ENCODE measurements around the gene KCNIP1.

KCNIP1 gene

GRCh38 chr5:170528976-170529375, 25.2 kb downstream of the KCNIP1 start:
- Mint-ChIP-seq H3K4me3 (no peak overlapping the region), H3K4me1 (ENCODE audit: low read depth) (no peaks in the 10 kb centered on the region), H3K27ac (no peak overlapping the region), H3K9me3 (no peaks in the 10 kb centered on the region), H3K36me3 (ENCODE audit: low read depth) (no peaks in the 10 kb centered on the region), H3K27me3 (ENCODE audit: low read depth) (no peaks in the 10 kb centered on the region)

GRCh38 chr5:170532935-170533334, 29.1 kb downstream of the KCNIP1 start:
- Mint-ChIP-seq H3K27me3 (ENCODE audit: low read depth) (peaks cover 5% of the 10 kb centered on the region), H3K36me3 (ENCODE audit: low read depth) (no peaks in the 10 kb centered on the region), H3K9me3 (no peaks in the 10 kb centered on the region), H3K27ac (no peak overlapping the region), H3K4me3 (no peak overlapping the region), H3K4me1 (ENCODE audit: low read depth) (no peaks in the 10 kb centered on the region)

DNA sequence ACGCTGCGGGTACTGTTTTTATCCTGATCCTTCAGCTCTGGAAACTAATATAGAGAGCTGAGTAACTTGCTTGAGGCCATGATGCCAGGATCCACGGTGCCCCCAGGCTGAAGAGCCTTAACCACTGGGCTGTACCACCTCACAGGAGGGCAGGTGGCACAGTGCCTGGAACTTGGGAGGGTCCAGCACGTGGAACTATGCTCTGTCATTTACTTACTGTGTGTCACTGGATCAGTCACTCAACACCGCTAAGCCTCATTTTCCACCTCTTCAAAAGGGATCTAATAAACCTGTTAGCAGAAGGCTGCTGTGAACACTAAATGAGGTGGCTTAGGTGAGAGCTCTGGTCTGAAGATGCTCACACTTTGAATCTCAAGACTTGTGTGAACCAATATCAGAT, 29.6 kb downstream of the KCNIP1 start:
- Mint-ChIP-seq H3K27ac (no peak overlapping the region), H3K9me3 (no peaks in the 10 kb centered on the region), H3K4me1 (ENCODE audit: low read depth) (no peaks in the 10 kb centered on the region), H3K27me3 (ENCODE audit: low read depth) (peaks cover 5% of the 10 kb centered on the region), H3K4me3 (no peak overlapping the region), H3K36me3 (ENCODE audit: low read depth) (no peaks in the 10 kb centered on the region)

DNA sequence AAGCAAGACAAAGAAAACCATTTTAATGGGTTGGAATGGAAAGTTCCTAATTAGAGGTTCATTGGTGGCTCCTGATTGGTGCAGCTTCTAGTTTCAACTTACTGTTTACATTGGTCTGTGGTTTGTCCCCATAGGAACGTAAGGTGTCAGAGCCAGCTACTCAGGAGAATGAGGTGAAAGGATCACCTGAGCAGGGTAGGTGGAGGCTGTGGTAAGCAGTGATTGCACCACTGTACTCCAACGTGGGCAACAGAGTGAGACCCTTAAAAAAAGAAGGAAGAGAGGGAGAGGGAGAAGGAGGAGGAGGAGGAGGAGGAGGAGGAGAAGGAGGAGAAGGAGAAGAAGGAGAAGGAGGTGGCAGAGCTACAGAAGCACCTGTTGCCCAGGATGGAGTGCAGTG, 30.4 kb downstream of the KCNIP1 start:
- H3K9me3 Mint-ChIP-seq, result no peaks in the 10 kb centered on the region

GRCh38 chr5:170534941-170535340, 31.1 kb downstream of the KCNIP1 start:
- Mint-ChIP-seq H3K27ac (no peak overlapping the region), H3K36me3 (ENCODE audit: low read depth) (no peaks in the 10 kb centered on the region), H3K9me3 (no peaks in the 10 kb centered on the region), H3K27me3 (ENCODE audit: low read depth) (peaks cover 5% of the 10 kb centered on the region), H3K4me1 (ENCODE audit: low read depth) (no peaks in the 10 kb centered on the region), H3K4me3 (no peak overlapping the region)

More for the DNA sequence above, 30.4 kb downstream of the KCNIP1 start:
- H3K27ac Mint-ChIP-seq, result no peak overlapping the region
- no peaks in the 10 kb centered on the region for H3K36me3 Mint-ChIP-seq (ENCODE audit: low read depth)
- H3K27me3 Mint-ChIP-seq (ENCODE audit: low read depth), result peaks cover 5% of the 10 kb centered on the region
- no peaks in the 10 kb centered on the region for H3K4me1 Mint-ChIP-seq (ENCODE audit: low read depth)
- H3K4me3 Mint-ChIP-seq, result no peak overlapping the region

DNA sequence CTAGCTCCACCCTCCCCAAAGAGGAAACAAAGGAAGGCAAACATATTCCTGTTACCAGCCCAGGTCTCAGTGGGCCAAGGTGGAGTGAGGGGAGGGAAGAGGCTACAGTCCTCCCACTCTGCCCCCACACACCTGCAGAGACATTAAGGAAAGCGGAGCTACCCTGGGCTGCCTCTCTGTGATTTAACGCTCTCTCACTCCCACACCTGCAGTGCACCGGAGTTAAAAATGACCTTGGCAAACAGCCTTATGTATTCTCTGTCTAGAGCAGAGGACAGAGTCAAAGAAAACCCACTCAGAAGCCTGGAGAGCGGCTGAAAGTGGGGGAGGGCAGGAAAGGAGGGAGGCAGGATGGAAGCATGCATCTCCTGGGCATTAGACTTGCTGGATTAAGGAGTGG, 32.7 kb downstream of the KCNIP1 start:
- Mint-ChIP-seq H3K36me3 (ENCODE audit: low read depth) (no peaks in the 10 kb centered on the region), H3K27me3 (ENCODE audit: low read depth) (peaks cover 5% of the 10 kb centered on the region), H3K27ac (no peak overlapping the region), H3K4me1 (ENCODE audit: low read depth) (no peaks in the 10 kb centered on the region), H3K4me3 (no peak overlapping the region), H3K9me3 (no peaks in the 10 kb centered on the region)

GRCh38 chr5:170537451-170538095, 33.8 kb downstream of the KCNIP1 start:
- peaks cover 5% of the 10 kb centered on the region for H3K27me3 Mint-ChIP-seq (ENCODE audit: low read depth)
- H3K9me3 Mint-ChIP-seq, result no peaks in the 10 kb centered on the region
- H3K4me1 Mint-ChIP-seq (ENCODE audit: low read depth), result no peaks in the 10 kb centered on the region
- no peak overlapping the region for H3K27ac Mint-ChIP-seq
- no peaks in the 10 kb centered on the region for H3K36me3 Mint-ChIP-seq (ENCODE audit: low read depth)
- H3K4me3 Mint-ChIP-seq, result no peak overlapping the region

- no peak overlapping the region for H3K4me3 Mint-ChIP-seq
- no peaks in the 10 kb centered on the region for H3K36me3 Mint-ChIP-seq (ENCODE audit: low read depth)
- H3K9me3 Mint-ChIP-seq, result no peaks in the 10 kb centered on the region
- no peak overlapping the region for H3K27ac Mint-ChIP-seq
- H3K27me3 Mint-ChIP-seq (ENCODE audit: low read depth), result peaks cover 5% of the 10 kb centered on the region
- no peaks in the 10 kb centered on the region for H3K4me1 Mint-ChIP-seq (ENCODE audit: low read depth)
These were observed 34.3 kb downstream of the KCNIP1 start for GRCh38 chr5:170538096-170538465.

DNA sequence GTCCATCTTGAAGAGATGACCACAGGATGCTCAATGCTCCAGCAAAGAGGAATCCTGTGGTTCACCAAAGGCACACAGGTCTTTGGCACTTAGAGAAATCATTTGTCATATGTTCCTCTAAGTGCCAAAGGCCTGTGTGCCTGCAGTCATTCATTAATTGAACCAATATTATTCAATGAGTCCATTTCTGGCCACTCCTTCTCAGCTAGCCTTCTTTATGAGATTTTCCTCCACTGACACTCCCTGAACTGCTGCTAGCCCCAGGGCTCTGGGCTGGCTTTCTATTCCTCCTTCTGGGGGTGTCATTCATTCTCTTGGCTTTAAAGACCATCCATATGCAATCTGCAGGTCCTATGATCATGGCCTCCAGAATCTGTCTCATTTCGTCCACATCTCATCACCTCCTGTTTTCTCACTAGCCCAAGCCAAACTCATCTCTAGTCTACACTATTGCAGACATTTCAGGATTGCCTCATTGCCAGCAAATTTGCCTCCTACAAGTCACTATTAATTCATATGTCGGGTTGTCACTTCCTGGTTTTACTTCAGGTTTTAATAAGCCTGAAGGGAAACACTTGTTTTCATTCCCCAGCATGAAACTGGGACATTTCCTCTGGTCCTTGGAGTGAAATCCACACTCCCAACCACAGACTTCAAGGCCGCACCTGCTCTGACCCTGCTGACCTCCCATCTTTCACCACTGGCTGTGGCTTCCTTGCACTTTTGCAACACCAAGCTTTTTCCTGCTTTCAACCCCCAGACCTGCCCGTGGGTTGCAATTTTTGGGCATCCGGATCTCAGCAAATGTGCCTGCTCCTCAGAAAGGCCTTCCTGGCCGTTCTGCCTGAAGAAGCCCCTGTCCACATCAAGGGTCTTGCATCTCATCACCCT, 35.1 kb downstream of the KCNIP1 start:
- Mint-ChIP-seq H3K4me1 (ENCODE audit: low read depth) (no peaks in the 10 kb centered on the region), H3K9me3 (no peaks in the 10 kb centered on the region), H3K27ac (no peak overlapping the region), H3K36me3 (ENCODE audit: low read depth) (no peaks in the 10 kb centered on the region), H3K4me3 (no peak overlapping the region), H3K27me3 (ENCODE audit: low read depth) (peaks cover 5% of the 10 kb centered on the region)

DNA sequence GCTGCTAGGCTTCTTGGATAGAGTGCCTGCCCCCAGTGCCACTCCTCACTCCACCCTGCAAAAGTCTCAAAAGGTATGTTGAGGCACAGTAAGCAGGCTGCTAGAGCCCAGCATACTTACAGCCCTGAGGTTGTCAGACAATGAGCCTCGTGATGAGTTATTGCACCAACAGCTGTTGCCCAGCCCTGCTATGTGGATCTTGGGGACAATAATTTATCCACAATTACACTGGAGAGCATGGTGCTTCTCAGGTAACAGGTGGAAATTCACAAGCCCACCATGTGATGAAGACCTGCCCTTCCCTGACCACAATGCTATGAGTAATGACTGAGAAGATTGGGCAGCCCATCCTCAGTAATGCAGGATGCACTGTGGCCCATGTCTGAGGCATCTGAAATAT, 36.5 kb downstream of the KCNIP1 start:
- Mint-ChIP-seq H3K36me3 (ENCODE audit: low read depth) (no peaks in the 10 kb centered on the region), H3K4me1 (ENCODE audit: low read depth) (no peaks in the 10 kb centered on the region), H3K27me3 (ENCODE audit: low read depth) (peaks cover 11% of the 10 kb centered on the region)

GRCh38 chr5:170541146-170541769, 37.4 kb downstream of the KCNIP1 start:
- no peaks in the 10 kb centered on the region for H3K4me1 Mint-ChIP-seq (ENCODE audit: low read depth)

More for the DNA sequence above, 36.5 kb downstream of the KCNIP1 start:
- H3K4me3 Mint-ChIP-seq, result no peak overlapping the region
- H3K9me3 Mint-ChIP-seq, result peaks cover 6% of the 10 kb centered on the region
- H3K27ac Mint-ChIP-seq, result no peak overlapping the region

GRCh38 chr5:170542691-170543293, 39.0 kb downstream of the KCNIP1 start:
- no peak overlapping the region for H3K4me3 Mint-ChIP-seq
- H3K9me3 Mint-ChIP-seq, result peaks cover 12% of the 10 kb centered on the region
- H3K4me1 Mint-ChIP-seq (ENCODE audit: low read depth), result no peaks in the 10 kb centered on the region
- peaks cover 23% of the 10 kb centered on the region for H3K27me3 Mint-ChIP-seq (ENCODE audit: low read depth)
- H3K27ac Mint-ChIP-seq, result no peak overlapping the region
- no peaks in the 10 kb centered on the region for H3K36me3 Mint-ChIP-seq (ENCODE audit: low read depth)

More at GRCh38 chr5:170541146-170541769, 37.4 kb downstream of the KCNIP1 start:
- Mint-ChIP-seq H3K27ac (no peak overlapping the region), H3K9me3 (peaks cover 12% of the 10 kb centered on the region), H3K4me3 (no peak overlapping the region), H3K27me3 (ENCODE audit: low read depth) (peaks cover 18% of the 10 kb centered on the region), H3K36me3 (ENCODE audit: low read depth) (no peaks in the 10 kb centered on the region)

DNA sequence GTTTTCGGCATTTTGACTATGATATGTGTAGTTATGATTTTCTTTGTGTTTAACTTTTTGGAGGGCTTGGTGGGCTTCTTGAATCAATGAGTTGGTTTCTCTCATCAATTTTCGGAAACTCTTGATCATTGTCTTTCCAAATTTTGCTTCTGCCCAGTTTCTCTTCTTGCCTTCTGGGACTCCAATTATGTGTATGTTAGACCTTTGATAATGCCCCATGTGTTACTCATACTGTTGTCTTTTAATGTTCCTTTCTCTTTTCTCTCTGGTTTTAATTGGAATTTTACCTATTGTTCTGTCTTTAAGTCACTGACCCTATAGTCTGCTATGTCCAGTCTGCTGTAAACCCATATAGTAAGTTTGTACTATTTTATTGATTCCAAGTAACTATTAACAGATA, 41.5 kb downstream of the KCNIP1 start:
- Mint-ChIP-seq H3K27me3 (ENCODE audit: low read depth) (peaks cover 22% of the 10 kb centered on the region), H3K36me3 (ENCODE audit: low read depth) (no peaks in the 10 kb centered on the region), H3K9me3 (peaks cover 12% of the 10 kb centered on the region), H3K4me1 (ENCODE audit: low read depth) (no peaks in the 10 kb centered on the region), H3K27ac (no peak overlapping the region), H3K4me3 (no peak overlapping the region)

DNA sequence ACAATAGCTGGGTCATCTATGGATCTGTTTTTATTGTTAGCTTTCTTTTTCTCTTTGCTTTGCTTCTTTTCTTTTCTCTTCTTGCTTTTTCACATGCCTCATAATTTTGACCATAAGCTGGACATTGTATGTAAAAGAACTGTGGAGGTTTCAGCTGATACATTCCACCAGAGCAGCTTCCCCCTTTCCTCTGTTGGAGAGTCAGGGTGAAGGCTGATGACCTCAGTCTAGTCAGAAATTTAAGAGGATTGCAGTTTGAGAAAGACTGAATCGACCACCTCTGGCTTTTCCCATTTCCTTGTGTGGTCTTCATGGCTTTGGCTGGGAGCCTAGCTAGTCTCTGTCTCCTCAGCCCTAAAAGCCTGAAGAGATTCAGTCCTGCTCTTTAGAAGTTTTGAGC, 42.0 kb downstream of the KCNIP1 start:
- Mint-ChIP-seq H3K9me3 (peaks cover 12% of the 10 kb centered on the region), H3K27me3 (ENCODE audit: low read depth) (peaks cover 22% of the 10 kb centered on the region), H3K4me3 (no peak overlapping the region), H3K27ac (no peak overlapping the region), H3K36me3 (ENCODE audit: low read depth) (no peaks in the 10 kb centered on the region), H3K4me1 (ENCODE audit: low read depth) (no peaks in the 10 kb centered on the region)
